HK-2 (cell line): Measurements from ENCODE around the gene NUF2.

Experiments used
- DNase-seq: peaks from one replicate; pipeline ENCODE4 v3.0.0-alpha.2; 2018; ENCODE audit not compliant: unreplicated experiment

NUF2 gene

DNA sequence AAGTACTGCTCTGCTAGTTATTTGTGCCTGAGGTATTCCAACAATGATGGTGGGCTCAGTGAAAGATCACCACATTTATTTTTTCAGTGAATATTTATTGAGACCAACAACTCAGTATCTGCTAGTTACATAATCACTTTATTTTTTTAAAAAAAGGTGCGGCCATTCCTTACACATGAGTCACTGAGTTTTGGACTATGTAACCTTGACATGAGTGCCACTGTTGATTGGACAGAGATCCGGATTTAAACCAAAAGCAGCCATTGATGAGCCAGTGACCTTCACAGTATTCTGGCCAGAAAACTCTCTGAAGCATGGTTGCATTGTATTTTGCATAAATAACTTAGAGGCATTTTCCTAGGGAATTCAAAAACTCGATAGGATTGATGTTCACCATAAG is 79.5 kb downstream of the NUF2 start:
- DNase-seq, result no peak
